HuH-7.5 (cell line): ENCODE results near the gene ZC3H7B.
"Not testable (repeated sequence)": the region's sequence is repeated elsewhere in the genome, so short reads cannot be mapped to it uniquely, and the experiment has no call there.

Experiments
- DNase-seq: peaks from one replicate; pipeline ENCODE4 v3.0.0; 2011; ENCODE audit warnings: low spot score

The ZC3H7B gene

GRCh38 chr22:41285820-41286638 lies 15.3 kb upstream of the ZC3H7B start, which contains the start of gene RANGAP1:
Gene RANGAP1 (minus strand): TSS chr22:41286187. CDS start chr22:41281044, 5,143 bp downstream.
- peak; percentile 91 for DNase-seq

GRCh38 chr22:41286639-41287091 lies 14.7 kb upstream of the ZC3H7B start:
- no peak for DNase-seq

- peak; percentile 81 for DNase-seq
Observed at GRCh38 chr22:41288245-41288946, 12.9 kb upstream of the ZC3H7B start.

GRCh38 chr22:41289671-41290070 lies 11.7 kb upstream of the ZC3H7B start:
- no peak for DNase-seq

- no peak for DNase-seq
Observed at GRCh38 chr22:41290262-41291221, 10.8 kb upstream of the ZC3H7B start.

- DNase-seq: not testable (repeated sequence)
Observed at GRCh38 chr22:41294816-41295215, 6.5 kb upstream of the ZC3H7B start.

- no peak for DNase-seq
Observed at GRCh38 chr22:41296826-41297667, 4.3 kb upstream of the ZC3H7B start.

GRCh38 chr22:41300661-41301060 lies 664 bp upstream of the ZC3H7B start:
- no peak for DNase-seq

GRCh38 chr22:41302021-41302767 lies 869 bp downstream of the ZC3H7B start:
- DNase-seq: peak; percentile 35

- no peak for DNase-seq
Observed at GRCh38 chr22:41302811-41303210, 1.5 kb downstream of the ZC3H7B start.

- no peak for DNase-seq
Observed at GRCh38 chr22:41305646-41306045, 4.3 kb downstream of the ZC3H7B start.

- no peak for DNase-seq
Observed at GRCh38 chr22:41308054-41308453, 6.7 kb downstream of the ZC3H7B start.

GRCh38 chr22:41308544-41308947 lies 7.2 kb downstream of the ZC3H7B start:
- peak; percentile 57 for DNase-seq

- no peak for DNase-seq
Observed at GRCh38 chr22:41310336-41310735, 9.0 kb downstream of the ZC3H7B start.

- no peak for DNase-seq
Observed at GRCh38 chr22:41311487-41311886, 10.2 kb downstream of the ZC3H7B start.

GRCh38 chr22:41314821-41315220 lies 13.5 kb downstream of the ZC3H7B start:
- DNase-seq: no peak

- DNase-seq: no peak
Observed at GRCh38 chr22:41315586-41315985, 14.3 kb downstream of the ZC3H7B start.

GRCh38 chr22:41320416-41321240 lies 19.3 kb downstream of the ZC3H7B start:
- DNase-seq: no peak

GRCh38 chr22:41324821-41325528 lies 23.6 kb downstream of the ZC3H7B start:
- no peak for DNase-seq
